ENCODE data around the gene SRRD.
A peak's percentile ranks its signal among the peaks of the same experiment; 100 is the strongest.

SRRD gene

DNA sequence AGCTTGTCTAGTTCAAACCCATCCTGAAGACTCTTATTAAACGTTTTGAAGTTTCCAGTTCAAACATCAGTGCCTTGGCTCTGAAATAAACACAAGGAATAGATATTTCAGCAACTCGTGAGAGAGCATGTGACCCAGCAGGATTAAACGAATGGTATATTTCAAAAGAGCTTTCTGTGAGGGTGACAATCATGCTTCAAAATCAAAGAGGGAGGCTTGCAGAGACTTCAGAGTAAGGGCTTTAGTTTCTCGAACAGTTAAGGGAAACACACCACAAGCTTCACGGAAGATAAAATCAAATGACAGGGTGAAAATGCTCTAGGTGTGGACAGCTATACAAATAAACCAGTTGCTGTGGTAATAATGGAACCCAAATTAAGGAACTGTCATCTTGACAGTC is 1.5 kb upstream of the SRRD start:
- DNase-seq (ENCODE audit: low read depth): no peak

DNA sequence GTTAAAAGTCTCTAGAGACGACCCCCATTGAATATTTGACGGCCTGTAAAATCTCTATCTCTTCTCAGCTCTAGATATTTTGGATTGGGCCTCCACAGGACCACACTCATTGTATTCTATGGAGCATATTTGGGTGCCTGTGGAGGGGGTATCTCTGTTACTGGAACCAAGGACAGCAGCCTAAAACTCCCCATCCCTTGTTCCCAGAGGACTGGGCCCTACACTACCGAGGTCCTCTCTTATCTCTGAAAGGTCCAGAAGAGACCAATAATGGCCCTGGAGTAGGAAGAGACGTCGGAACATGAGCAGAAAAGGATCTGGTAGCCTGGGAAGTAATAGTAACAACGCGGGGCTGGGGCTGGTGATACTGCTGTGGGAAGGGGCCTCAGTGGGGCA is 636 bp upstream of the SRRD start:
- no peak for DNase-seq (ENCODE audit: low read depth)

DNA sequence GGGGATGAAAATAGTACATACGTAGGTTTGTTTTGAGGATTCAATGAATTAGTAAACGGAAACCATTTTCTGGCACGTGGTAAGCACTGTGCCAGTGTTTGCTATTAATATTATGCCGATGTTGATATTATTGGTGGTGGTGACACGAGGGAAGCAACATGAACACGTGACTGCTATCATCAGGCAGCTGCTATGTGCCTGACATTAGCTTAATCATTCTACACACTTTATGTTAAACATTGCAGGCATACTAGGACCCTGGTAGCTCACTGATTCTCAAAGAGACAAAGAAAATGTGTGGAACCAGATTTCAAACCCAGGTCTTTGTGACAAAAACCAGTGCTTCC is 656 bp downstream of the SRRD start:
- no peak for DNase-seq (ENCODE audit: low read depth)

DNA sequence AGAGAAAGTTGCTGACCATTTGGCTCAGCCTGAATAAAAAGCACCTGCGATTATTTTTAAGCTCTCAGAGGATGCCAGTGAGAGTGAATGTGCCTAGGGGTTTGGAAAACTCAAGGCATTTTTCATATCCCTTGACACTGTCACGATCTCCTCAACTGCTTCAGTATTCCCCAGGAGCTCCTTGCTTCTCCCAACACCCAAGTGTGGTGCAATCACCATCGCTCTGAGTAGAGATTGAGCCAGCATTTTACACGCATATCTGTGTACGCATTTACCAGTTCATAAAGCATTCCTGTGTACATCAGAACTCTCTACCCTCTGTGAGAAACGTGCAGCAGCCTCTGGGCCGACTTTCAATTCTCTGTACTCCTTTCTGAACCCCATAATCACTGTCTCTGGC is 1.3 kb downstream of the SRRD start:
- DNase-seq (ENCODE audit: low read depth): no peak

DNA sequence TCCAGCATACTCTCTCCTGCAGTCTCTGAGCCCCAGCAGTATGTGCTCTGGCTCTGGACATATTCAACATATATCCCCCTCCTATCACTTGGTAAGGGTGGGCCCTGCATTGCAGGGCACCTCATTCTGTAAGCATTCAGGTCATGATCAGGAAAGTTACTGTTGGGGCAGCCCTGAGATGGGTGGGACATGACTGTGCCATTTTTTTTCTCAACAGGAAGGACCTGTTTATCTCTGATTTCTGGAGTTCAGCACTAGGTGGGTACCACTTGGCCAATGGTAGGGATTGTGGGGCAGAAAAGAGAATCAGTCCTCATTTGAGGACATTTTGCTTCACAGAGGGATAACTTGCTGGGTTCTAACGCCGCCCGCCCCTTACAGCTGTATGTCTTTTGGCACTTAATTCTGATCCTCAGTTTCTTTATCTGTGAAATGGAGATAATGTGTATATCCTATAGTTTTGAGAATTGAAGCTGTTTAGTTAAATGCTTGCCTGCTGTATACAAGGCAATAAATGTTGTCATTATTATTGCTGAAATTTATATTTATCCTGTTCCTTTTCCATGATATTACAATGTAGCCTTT is 2.2 kb downstream of the SRRD start:
- no peak for DNase-seq (ENCODE audit: low read depth)

DNA sequence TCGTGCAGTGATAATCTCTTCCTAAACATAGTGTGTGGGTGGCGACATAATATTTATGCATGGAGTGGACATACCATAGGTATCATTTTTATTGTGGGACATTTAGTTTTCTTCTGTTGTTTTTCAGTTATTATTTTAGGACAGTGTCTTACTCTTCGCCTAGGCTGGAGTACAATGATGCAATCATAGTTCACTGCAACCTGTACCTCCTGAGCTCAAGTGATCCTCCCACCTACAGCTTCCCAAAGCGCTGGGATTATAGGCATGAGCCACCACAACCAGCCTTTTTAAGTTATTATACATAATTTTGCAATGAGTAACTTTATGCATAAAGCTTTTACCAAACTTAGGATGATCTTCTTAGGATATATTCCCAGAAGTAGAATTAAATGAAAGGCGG is 2.7 kb downstream of the SRRD start:
- no peak for DNase-seq (ENCODE audit: low read depth)

DNA sequence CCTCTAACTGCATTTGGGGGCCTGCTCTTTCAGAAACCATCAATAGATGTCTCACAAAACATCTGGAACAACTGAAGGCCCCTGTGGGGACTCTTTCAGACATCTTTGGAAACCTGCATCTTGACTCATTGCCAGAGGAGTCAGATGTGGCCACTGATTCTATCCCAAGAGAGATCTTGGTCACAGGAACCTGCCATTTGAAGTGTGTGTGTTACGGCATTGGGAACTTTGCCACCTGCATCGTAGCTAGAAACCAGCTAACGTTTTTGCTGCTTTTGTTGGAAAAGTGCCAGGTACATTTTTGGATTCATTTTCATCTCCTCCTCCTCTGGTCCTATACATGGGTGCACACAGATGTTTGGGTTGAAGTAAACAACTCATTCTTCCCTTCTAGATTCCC is 4.3 kb downstream of the SRRD start:
- no peak for DNase-seq (ENCODE audit: low read depth)

DNA sequence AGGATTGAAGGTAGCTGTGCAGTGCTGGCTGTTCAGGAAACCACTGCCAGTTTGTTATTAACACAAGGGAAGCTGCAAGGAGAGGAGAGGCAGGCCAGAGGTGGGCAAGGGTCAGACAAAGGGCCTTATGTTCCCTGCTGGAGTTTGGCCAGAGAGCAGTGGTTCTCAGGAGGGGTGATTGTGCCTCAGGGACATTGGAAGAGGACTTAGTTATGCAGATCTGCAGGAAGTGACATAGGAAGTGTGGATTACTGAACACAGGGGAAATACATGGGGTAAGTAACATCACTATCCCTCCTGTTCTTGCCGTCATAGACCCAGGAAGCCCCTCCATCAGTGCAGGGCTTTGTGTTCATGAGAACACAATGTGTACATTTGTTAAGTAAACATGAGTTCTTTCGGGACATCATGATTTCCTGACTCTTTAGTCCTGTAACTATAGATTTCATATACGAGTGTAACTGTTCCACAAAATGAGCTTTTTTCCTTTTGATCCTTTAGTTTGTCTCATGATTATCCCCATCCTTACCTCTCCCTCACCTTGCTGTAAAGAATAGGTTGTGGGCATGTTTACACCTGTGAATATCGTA is 5.9 kb downstream of the SRRD start:
- DNase-seq (ENCODE audit: low read depth): no peak

DNA sequence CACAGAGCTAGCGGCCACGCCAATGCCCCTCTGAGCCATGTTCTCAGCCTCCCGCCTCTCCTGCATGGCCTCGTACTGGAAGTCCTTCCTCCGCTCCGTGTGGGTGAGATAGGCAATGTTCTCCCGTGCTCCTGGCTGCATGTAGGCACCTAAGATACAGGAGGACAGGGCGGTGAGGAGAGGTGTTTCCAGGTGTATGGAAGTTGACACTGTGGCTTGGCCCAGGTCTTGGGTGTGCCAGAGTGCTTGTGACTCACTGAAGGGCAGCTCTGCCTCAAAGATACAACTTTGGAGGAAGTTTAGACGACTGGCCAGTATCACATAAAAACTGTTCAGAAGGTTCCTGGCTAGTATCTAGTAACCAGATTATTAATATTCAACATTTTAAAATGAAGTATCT is 8.5 kb downstream of the SRRD start:
- no peak for DNase-seq (ENCODE audit: low read depth)

DNA sequence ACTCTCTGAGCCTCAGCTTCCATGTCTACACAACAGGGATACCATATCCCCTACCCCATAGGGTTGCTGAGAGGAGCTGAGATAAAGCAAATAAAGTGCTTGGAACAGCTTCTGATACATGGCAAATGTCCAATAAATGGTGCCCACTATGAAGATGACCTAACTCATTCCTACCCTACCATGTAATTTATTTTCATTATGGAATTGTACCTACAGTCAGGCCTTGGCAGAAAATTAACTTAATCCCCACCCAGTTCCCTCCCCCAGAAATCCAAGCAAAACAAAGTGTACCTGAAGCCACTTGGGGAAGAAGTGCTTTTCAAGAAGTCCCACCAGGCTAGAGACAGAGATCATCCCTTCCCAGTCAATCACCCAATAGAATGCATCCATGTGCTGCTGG is 10.8 kb downstream of the SRRD start:
- DNase-seq (ENCODE audit: low read depth): no peak

DNA sequence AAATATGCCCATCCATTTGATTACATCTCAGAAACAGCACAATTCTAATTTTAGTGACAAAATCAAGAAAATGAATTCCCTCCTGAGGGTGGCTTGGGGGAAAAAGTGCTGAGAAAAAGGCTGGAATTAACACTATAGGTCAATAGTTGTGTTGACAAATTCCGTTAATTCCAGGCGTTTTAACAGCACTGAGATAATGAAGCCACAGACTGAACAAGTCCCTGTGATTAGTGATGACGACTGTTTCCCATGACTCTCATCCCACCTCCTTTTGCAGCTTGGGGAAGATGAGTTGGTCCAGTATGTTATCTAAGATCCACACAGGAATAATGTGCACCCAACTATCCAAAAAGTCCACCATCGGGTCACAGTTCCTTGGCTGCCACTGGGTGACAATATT is 12.8 kb downstream of the SRRD start:
- no peak for DNase-seq (ENCODE audit: low read depth)

DNA sequence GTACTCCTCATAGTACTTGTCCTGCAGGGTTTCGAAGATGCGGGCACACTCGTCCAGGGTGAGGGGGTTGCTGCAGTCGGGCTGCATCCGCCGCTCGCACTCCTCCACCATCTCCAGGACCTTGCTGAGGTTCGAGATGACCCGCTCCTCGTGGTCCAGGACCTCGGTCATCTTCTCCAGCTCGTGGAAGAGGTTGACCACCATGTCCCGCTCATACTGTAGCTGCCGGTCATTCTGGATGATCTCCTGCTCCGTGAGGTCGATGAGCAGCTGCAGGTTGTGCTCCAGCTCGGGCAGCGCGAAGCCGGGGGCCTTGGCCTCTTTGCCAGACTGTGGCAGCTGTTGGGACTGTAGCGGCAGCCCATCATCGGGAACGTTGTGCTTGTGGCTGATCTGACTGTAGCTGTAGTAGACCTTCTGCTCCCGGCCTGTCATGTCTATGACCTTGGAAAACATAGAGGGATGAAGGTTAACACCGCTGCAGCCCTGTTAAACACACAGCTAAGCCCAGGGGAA is 15.6 kb downstream of the SRRD start:
- no peak for DNase-seq (ENCODE audit: low read depth)

DNA sequence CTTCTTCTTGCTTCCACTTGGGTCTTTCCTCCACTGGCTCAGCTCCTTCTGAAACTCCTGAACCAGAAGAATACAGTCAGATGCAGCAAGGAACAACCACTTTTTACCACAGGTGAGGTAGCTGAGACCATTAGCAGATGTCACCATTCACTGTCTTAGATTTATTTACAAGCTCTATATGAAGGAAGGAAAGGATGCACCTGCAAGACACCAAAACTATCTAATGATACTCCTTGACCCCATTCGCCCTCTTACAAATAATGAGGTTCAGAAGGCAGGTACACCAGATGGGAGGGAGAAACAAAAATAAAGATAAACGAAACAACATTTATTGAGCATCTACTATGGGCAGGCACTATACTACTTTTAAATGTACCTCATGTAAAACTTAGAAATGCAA is 18.3 kb downstream of the SRRD start:
- DNase-seq (ENCODE audit: low read depth): no peak

DNA sequence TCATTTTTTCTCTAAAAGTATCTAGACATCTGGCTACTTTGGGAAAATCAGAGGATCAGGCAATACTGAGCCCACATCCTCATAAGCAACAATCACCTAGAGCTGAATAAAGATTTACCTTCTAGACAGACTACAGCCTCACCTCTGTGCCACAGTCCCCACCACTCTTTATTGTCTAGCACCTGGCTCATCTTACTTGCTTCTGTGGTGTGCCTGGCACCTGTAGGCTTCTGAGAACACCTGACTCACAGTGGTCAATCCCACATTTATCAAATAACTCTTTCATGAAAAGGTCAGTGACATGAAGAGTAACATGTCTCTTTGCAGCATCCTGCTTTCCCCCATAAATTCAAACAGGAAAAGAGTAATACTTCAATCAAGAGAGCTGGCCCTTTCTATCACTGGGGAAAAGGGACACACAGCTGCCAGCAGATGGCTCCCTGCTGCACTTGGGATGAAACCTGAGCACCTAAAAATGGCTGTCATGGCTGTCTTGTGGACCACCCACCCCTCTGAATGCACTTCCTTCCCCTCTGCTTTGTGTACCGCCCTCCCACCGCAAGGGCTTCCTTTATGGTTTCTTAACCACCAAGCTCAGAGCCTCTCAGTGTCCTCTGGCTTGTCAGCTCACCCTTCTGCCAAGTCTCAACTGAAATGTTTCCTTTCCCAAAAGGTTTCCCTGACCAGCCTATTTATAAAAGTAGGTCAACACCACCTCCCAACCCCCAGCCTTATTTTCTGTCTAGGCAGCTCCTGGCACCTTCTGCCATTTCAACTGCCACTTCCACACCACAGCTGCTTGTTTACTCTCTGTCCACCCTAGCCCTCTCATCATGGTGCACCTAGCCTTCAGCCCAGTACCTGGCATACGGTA is 19.2 kb downstream of the SRRD start:
- DNase-seq (ENCODE audit: low read depth): peak; percentile 28

DNA sequence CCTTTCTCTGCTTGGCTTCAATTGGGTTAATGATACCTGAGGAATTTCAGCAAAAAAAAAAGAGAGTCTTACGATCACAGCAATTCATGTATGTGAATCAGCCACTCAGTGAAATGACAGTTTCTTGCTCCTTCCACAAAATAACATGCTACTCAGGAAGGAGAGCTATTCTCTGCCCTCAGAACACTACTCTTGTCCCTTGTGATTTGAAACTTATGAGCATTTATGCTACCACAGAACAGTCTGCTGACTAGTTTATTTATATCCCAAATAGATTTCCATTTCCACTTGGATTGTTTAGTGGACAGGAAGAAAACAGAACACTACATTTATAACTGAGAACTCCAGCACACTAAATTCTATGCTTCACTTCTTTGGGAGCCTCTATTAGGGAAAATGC is 20.1 kb downstream of the SRRD start:
- no peak for DNase-seq (ENCODE audit: low read depth)

DNA sequence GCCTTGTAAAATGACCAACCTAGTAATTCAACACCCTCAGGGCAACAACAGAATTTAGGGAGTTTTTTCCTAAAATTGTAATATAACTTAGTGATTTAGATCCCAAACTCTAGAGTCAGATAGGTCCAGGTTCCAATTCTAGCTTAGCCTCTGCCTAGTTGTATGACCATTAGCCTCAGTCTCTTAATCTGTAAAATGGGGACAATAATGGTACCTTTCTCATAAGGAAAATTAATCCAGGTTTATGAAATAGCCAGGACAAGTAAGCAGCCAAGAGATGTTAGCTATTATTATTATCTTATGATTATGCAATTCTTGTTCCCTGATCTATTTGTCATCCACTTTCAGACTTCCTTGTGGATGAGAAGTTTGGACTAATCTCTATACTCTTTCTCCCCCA is 24.5 kb downstream of the SRRD start:
- no peak for DNase-seq (ENCODE audit: low read depth)

DNA sequence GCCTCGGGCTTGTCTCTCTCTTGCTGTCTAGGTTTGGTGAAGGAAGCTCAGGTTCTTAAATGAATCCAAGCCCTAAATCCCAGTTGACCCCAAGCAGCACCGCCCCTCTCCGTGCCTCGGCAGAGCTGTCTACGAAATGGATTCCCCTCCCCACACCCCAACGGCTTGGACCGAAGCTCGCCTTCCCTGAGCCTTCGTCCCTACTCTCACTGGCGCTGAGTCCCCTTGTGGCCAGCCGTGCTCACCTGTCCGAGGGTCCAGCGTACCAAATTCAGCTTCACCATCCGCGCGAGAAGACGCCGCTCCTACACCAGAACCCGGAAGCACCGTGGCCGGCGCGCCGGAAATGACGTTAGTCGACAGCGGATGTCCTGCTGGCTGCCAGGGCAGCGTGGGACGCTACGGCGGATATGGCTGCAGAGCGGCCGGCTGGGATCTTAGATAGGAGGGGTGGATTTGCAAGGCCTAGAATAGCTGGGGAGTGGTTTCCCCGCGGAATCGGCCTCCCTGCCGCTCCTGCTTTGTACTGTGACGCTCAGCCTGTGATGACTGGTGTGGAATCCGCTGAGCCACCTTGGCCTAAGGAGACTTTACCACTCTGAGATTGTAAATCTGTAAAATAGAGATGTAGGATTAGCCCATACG is 28.6 kb downstream of the SRRD start, which contains the start of gene TFIP11:
Gene TFIP11 (minus strand): TSS at position 325 of the 645 bp plus-strand sequence. CDS start 2,201 bp downstream, outside the sequence.
- DNase-seq (ENCODE audit: low read depth): peak; percentile 82

DNA sequence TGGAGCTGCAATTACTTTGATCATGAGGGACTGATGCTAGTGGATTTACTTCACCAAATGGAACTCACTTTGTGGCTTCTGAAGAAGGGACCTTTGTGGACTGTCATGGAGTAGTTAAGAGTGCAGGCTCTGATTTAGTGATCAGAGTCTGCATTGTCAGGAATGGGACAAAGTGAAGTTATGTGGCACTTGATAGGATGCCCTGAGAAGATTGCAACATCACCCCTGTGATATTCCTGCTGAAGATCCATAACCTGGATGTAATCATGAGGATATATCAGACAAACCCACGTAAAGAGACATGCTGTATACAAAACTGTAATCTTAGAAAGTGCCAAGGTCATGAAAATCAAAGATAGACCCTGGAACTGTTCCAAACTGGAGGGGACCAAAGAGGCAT is 30.2 kb downstream of the SRRD start:
- no peak for DNase-seq (ENCODE audit: low read depth)

DNA sequence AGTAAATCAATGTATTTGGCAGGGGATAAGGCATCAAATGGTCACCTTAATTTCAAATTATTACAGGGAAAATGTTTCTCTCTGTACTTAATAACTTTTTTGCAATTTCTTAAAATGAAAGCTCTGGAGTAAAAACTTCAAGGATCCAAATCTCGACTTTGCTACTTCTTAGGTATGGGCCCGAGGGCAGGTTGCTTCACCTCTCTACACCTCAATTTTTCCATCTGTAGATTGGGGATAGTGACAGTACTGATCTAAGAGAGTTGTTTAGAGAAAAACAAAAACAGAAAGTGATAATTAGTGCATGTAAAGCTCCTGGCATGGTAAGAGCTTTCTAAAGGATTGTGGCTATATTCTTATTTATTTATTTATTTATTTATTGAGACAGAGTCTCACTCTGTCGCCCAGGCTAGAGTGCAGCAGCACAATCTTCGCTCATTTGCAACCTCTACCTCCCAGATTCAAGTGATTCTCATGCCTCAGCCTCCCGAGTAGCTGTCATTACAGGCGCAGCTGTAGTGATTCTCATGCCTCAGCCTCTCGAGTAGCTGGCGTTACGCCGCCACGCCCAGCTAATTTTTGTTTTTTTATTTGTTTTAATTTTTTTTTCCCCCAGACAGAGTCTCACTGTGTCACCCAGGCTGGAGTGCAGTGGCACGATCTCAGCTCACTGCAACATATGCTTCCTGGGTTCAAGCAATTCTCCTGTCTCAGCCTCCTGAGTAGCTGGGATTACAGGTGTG is 30.9 kb downstream of the SRRD start:
- DNase-seq (ENCODE audit: low read depth): no peak

DNA sequence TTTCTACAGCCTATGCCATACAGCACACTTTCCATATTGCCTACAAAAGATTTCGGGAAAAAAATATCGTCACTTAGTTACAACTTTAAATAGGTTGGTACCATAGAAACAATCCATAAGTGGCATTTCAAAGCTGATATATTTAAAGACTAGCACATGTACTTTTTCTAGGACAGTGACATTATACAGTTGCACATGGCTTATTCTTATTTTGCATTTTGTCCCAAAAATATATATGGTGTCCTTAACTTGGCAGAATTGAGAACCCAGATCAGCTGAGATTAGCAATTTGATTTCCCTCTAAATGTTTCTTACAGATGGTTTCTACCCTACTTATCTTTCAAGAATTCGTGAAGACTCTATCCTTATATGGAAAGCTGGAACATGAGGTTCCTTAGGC is 32.3 kb downstream of the SRRD start:
- DNase-seq (ENCODE audit: low read depth): no peak

DNA sequence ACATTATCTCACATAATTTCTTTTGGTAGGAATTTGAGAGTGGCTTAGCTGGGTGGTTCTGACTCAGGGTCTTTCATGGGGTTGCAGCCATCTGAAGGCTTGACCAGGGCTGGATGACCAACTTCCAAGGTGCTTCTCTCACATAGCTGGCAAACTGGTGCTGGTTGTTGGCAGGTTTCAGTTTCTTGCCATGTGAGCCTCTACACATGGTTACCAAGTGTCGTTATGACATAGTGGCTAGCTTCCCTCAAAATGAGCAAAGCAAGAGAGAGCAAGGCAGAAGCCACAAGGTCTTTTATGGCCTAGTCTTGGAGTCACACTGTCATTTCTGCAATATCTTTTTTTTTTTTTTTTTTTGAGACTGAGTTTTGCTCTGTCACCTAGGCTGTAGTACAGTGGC is 32.8 kb downstream of the SRRD start:
- no peak for DNase-seq (ENCODE audit: low read depth)

DNA sequence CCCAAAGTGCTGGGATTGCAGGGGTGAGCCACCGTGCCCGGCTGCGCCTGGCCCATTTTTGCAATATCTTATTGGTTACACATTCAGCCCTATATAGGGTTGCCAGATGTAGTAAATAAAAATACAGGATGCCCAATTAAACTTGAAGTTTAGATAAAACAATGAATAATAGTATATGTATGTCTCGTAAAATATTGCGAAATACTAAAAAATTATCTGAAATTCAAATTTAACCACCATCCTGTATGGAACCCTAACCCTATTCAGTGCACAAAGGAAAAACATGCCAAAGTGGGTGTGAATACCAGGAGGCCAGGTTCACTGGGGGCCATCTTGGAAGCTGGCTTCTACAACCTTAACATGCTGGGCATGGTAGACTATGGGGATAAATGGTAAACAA is 33.8 kb downstream of the SRRD start:
- DNase-seq (ENCODE audit: low read depth): no peak

Measured in stimulated activated CD8-positive, alpha-beta memory T cell treated with anti-CD3 and anti-CD28 coated beads, Interleukin-12 subunit alpha, Interleukin-12 subunit beta, amount 100 ng/mL, for 4 hours (primary cell).